Measurements from ENCODE around the gene ADCYAP1.

The ADCYAP1 gene

DNA sequence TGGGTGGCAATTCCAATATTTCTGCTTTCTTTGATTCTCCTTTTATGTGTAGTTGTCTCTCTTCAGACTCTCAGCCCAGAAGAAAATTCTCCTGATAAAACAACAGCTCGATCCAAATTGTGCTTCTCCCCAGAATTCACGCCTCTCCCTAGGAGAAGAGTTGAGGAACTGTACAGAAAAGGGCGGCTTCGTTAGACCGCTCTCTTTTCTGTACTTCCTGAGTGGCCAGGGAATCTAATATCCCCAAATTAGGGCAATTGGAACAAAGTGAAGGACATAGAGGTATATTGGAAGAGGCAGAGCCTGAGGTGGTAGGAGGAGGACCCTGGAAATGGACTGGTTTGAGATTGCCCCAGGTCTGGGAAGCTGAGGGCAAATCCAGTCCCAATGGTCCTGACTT lies 5.6 kb downstream of the ADCYAP1 start:
- no peak for DNase-seq (ENCODE audit: low read depth)

DNA sequence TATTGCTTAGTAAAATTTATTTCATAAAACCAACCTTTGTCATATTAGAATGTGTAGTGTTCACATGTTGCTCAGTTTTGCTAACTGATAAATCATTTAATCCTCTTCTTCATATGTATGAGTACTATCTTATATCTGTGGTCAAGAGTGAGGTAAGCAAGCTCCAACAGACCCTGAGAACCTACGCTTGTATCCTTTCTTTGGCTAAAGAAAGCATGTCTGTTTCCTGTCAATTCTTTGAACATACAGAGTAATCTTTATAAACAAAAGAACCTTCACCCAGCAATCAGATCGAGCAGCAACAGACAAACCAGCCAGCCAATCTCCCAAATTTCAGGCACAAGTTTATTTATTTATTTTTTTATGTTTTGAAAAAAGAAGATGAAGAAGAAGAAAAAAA lies 6.4 kb downstream of the ADCYAP1 start:
- no peak for DNase-seq (ENCODE audit: low read depth)

DNA sequence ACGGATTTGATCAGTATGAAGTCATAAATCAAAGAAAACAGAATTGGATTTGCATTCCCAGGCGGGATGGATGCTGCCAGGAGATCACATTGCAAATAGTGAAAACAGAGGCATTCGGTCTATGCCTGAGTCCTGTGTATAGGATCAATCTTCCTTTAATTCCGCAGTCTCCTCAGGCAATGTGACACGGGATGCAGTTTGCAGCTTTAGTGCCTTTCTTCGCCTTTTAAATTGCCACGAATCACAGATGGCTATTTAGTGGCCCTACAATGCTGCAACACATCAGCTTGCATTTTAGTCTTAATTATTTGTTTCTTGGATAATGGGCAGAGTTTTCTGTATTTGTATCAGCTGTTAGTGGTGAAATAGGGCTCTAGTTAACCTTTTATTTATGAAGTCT lies 6.8 kb downstream of the ADCYAP1 start:
- DNase-seq (ENCODE audit: low read depth): no peak

DNA sequence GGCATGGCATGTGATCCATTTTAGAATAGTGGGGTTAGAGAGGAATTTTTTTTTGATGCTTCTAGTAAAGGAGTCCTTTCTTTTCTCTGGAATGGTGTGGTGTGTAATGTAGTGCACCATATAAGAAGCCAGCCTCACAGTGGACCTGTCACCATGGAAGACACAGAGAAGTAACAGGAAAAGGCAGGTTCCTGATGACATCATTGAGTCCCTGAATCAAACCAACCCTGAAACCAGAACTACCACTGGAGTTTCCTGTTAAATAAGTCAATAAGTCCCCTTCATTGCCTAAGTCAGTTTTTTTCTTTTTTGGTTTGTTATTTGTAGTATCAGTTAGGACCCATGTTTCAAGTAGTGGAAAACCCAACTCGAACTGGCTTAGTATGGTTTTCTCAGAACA lies 11.9 kb downstream of the ADCYAP1 start:
- no peak for DNase-seq (ENCODE audit: low read depth)

DNA sequence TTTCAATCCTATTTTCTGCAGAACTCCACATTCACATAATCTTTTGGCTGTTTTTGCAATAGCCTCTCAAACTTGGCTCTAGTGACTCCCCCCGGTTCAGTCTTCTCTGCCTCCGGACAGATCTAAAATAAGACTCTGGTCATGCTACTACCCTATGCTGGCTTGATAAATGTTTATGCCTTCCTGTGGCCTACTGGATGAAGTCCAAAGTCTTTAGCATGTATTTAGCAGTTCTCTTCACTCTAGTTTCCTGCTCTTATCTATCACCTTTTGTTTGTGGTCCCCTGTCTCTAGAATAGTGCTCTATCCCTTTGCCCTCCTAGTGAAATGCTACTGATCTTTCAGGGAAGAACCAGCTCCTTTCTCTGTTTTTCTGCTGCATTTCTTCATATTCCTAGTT lies 14.4 kb downstream of the ADCYAP1 start:
- DNase-seq (ENCODE audit: low read depth): no peak

DNA sequence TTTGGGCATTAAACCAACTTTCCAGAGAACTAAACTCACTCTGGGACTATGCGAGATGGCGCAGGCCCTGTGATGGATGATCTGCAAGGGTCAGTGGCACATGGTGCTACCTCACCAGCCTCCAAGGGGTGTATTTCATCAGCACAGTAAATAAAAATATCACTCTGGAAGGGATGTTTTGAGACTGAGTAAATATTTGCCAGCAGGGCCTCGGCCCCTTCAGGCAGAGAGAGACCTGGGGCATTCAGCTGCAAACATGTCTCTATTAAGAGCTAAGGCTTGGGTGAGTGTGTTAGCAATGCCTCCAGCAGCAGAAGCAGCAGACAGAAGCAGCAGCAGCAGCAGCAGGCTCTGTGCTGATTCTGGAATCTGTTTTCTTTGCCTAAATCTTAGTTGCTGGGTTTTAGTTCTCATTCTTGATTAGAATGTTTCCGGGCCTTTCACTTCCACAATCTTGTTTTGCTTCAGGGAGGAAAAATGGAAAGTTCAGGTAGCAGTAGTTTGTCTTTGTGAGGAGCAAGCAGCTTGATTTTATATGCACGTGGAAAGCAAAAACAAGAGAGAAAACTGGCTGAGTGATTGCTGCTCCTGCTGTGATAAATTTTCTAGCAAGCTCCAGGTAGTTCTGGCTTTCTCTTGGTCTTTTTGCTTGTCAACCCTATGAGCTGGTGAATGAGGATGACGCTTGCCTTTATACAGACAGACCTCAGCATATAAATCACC lies 18.6 kb downstream of the ADCYAP1 start:
- DNase-seq (ENCODE audit: low read depth): no peak

DNA sequence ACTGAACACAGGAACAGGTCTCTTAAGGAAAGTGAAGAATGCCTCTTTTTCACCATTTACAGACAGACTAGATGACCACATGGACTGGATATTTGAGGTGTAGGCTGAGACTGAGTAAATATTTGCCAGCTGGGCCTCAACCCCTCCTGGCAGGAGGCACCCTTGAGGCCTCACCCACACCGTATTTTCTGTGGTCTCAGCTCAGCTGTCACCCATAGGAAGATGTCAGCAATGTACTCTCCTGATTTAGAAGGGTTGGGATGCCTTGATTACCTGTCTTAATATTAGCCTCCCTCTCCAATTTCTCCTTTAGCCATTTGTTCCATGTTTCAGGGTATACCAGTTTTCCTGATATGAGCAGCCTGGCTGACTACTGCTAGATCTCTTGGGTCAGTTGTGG lies 20.3 kb downstream of the ADCYAP1 start:
- DNase-seq (ENCODE audit: low read depth): no peak

DNA sequence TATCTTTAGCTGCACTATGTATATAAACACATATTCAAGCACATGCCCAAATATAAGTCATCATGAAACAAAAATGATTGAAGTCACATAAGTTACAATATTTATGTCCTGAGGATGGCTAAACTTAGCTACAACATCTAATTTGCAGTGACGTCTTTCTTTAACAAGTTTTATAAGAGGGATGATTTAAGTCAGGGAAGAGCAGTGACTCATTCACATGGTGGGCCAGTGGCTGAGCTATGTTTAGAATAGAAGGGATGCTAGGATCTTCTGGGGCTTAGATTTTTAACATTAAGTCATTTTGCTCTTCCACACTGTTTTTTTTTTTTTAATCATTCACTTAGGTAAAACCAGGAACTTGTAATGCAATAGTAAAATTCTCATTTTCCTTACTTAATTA lies 22.3 kb downstream of the ADCYAP1 start:
- no peak for DNase-seq (ENCODE audit: low read depth)

DNA sequence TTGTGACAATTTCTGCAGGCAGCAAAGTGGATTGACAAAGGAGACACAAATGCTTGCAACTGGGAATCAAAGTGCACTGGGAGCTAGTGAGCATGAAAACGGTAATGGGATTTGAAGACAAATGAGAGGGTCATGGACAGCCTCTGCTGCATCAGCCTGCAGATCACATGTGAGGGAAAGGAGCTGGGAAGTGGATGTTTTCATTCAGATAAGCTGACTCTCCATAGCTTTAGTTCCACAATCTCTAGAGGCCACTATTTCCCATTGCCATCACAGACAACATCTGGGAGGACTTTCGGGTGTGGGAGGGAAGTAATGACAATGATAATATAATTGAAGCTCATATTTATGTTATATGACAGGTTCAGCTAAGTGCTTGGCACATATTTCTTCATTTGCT lies 28.4 kb downstream of the ADCYAP1 start:
- DNase-seq (ENCODE audit: low read depth): no peak

DNA sequence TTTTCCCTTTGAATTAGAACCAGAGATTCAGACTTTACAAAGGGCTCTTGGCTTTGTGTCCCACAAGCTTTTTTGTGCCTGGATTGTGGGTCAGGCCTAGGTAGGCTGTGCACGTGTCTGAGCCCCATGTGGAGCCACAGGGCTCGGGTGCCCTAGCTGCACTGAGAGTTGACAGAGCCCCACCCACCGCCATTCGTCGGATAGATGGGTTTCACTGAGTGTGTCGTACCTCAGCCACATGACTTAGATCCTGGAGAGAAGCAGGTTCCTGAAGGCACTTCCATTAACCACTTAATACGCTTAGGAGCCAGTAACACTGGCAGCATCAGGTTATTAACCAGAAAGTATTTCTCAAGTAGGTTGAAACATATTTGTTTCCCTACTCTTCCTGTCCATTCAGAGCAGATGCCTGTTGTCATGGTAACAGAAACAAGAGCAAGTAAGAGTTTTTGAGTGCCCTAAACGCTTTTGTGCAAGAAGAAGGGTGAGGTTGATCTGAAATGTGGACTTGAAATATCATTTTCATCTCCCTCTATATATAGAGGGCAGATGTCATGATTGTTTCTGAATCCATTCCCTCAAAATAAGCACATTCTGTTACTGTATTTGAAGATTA lies 30.0 kb downstream of the ADCYAP1 start:
- DNase-seq (ENCODE audit: low read depth): no peak

DNA sequence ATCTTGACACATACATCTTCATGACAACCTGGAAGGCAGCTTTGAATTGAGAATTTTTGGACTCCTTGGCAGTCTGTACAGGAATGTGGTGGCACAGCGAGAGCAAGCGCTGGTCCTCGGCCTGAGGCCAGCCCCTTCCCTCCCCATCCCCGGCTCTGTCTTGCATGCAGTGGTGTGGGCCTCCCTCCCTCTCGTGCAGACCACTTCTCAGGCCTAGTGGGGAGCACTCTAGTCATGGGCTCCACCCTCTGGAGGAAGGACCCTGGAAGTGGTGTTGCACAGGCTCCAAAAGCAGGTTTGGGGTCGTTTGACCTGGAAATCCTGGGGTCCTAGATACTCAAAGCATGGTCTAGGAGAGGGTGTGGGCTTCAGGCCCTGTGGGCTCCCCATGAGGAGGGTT lies 32.3 kb downstream of the ADCYAP1 start:
- no peak for DNase-seq (ENCODE audit: low read depth)

DNA sequence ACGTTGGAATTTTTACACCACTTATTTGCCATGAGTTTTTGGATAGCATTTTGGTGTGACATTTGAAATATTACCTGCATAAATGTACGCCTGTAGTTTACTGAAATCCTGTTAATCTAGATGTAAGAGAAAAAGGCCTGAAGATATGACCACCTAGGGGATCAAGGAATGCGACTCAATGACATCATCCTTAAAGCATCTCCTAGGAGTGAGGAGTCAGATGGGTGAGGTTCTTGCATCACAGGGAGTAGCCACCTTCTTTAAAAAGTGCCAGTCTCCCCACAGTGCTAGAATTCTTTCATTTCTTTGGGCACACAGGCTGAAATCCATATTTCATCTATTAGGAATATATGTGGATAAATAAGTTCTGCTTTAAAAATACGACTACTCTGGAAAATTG lies 34.5 kb downstream of the ADCYAP1 start:
- no peak for DNase-seq (ENCODE audit: low read depth)

DNA sequence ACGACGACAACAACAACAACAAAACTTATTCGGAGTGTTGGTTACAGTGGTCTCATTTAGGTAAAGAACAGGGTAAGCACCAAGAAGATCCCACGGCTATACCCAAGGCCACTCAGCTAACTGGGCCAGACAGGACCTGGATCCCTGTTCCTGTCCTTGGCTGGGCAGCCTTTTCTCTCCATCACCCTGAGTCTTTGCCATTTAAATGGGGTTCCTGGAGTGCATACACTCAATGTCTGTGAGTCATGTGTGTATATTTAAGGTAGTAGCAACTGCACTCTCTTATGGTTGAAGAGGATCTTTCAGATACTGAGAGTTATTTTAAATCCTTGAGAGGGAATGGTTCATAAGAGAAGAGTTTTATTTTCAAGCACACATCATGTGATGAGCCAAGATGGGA lies 35.3 kb downstream of the ADCYAP1 start:
- DNase-seq (ENCODE audit: low read depth): no peak

DNA sequence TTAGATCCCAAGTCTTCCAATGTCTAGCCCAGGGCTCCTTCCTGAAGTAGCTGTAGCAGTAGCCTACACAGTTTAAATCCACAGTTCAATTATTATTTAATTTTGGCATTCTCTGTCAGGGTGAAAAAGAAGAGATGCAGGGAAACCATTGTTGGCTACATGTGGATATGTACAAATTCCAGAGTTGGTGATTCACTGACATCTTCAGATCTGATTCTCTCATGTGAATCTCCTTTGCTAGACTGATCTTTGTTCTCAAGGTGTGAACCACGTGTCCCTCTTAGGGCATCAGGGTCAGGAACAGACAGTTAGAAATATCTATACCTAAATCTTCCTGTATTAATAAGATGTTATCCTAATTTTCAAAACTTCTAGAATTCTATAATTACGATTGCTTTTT lies 36.7 kb downstream of the ADCYAP1 start:
- no peak for DNase-seq (ENCODE audit: low read depth)

DNA sequence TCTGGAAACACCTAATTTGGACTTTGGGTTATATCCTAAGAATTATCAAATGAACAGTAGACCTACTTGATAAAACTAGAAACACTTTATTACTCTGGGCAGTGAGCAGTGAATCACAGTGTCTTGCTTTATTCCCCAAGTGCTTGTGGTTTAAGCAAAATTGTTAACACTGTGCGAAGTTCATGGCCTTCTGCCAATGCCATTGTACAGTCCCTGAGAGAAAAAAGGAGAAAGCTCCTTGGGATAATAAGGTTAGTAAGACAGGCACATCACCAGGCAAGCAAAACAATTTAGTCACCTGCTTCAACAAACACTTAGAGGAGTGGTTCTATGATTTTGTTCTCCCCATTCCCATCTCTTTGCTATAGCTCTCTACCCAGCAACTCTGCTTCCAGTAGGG lies 39.8 kb downstream of the ADCYAP1 start:
- no peak for DNase-seq (ENCODE audit: low read depth)

DNA sequence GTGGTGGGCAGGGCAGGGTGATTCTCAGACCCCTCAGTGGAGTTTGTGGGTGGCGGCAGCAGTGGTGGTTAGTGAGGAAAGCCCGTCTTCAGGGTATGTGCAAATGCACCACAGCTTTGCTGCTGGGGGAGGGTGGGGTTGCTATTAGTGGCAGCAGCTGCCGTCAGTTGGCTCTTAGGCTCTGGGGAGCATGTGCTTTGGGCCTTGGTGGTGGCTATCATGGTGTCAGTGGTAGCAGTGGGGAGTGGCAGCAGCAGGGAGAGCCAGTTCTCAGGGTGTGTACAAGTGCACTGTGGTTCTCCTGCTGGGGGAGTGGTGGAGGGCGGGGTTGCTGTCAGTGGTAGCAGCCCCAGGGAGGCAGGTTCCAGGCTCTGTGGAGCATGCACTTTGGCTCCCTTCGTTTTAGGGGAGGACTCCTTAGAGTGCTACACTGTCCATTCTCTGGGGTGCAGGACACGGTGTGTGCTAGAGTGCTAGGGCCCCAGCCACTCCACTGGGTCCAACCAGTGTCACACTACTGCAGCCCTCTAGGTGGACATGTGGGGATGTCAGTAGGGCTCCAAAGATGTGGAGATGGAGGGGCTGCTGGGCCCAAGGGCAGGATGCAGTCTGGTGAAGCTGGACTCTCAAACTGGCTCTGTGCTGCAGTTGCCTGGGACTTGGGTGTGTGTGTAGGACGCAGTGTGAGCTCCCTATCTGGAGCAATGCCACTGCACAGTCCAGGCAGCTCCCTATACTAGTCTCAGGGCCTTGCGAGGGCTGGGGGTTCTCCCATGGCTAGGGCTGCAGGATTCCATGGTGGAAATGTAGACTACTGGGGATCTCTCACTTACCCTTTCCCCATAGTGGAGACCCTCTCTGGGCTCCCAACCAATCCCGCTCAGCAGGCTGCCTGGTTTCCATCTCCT lies 45.3 kb downstream of the ADCYAP1 start:
- no peak for DNase-seq (ENCODE audit: low read depth)

DNA sequence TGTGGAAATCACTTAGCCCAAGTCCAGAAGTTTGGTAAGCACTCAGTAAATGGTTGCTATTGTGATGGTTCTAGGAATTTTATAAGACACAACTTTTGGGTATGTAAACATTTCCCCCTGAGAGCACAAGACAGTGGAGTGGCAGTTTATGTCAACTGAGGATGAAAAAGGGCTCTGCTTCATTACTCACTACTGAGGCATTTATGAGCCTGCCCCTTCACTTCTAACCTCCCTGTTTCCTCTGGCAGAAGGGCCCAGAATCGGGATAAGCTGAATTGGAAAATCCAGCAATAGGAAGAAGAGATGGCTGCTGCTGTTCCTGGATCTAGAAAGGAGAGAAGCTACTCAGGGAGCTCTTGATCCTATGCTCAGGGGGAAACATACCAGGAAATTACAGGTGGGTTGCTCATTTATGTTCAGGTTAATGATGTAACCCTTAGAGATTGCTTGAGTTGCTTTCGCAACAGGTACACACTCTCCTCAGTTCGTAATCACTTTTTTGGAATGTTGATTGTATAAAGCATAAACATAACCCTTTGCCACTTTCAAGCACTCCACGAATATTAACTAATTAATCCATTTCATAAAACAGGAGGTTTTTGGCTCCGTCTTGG lies 46.3 kb downstream of the ADCYAP1 start:
- no peak for DNase-seq (ENCODE audit: low read depth)

DNA sequence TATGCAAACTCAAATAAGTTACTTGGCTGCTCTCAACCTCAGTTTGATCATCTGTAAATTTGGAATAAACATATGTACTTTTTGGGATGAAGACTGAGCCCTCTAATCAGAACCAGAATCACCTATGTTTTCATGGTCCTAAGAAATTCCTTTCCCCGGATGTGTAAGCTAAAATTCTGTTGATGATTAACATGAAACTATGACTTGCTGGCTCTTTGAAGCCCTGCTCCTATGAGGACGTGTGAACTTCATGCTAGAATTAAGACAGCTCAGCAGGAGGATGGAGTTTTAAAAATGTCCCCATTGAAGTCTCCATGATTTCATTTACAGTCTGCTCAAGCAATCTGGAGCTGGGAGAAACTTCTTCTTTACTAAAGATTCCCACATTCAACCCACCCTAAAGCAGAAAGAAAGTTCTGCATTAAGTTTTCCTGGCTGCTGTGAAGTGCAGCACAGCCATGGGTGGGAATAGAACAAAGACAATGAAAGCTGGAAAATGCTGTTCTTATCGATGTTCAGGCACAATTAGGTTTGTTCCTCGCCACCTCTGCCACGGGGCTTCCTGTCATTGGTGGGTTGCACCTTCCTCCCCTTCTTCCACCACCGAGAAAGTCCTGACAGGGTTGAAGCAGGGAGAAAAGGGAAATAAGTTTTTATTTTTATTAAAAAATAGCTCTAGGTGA lies 50.9 kb downstream of the ADCYAP1 start:
- DNase-seq (ENCODE audit: low read depth): no peak

DNA sequence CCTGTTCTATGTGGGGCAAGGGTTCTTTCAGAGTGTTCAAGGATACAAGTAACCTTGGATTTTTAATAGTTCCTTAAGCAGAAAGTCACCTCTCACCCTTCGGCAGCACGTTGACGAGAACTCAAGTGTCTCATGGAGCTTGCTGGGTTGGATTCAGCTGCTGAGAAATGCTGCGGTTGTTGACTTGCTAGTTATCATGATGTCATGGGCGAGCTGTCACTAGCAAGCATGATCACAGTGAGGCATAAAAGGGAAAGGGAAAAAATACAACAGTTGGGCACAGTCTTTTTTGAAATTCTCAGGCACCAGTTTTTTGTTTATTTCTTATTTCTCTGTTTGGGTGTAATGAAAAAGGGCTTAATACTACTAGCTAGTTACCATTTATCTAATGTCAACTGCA lies 53.2 kb downstream of the ADCYAP1 start:
- no peak for DNase-seq (ENCODE audit: low read depth)

DNA sequence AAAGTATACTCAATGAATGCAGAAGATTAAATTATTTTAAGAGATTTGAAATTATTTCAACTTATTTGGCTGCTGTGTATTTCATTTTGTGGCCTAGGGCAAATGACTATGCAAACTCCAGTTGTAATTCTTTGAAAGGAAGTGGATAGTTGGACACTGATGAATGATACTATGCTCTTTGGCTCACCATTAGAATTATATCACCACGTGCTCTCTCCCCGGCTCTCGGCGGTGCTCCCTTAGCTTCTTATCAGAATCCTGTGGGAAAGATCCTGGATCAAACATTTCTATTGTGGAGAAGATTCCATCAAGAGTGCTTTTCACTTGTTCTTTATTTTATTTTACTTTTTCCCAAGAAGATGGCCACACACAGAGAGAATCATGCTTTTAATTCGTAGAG lies 55.2 kb downstream of the ADCYAP1 start:
- no peak for DNase-seq (ENCODE audit: low read depth)

Data from activated gamma-delta T cell treated with anti-CD3 and anti-CD28 coated beads, Interleukin-2, amount 50 U/mL, for 16 hours (primary cell).